Thoracic aorta (tissue), 2 donors: Measurements from ENCODE around the gene TIMP2. TPM values are rescaled to one million over a fixed set of nuclear protein-coding genes. Genes with fewer than 3 reads are reported as not detected.

Source experiments
- ATAC-seq: fragments of 150-250 bp; one replicate; pipeline ENCODE4 v1.8.0; 2017; ENCODE audit warnings: low read depth; ENCODE audit not compliant: insufficient number of reproducible peaks, low FRiP score
- DNase-seq: peaks from one replicate; pipeline ENCODE4 v3.0.0-alpha.2; 2020; ENCODE audit warnings: low spot score
- H3K27ac ChIP-seq, 2 donors: fragments of 200-600 bp; sonication (generic); 1 replicate in 1 of 2; 2 replicates in 1 of 2; pipeline ENCODE4 v1.5.1; 2016; ENCODE audit warnings: mild to moderate bottlenecking in 2 of 2, moderate library complexity in 2 of 2
- H3K27me3 ChIP-seq: fragments of 200-600 bp; sonication (generic); replicated peaks from 2 replicates; pipeline ENCODE4 v1.6.0; 2016; ENCODE audit warnings: mild to moderate bottlenecking; ENCODE audit not compliant: insufficient read depth
- H3K36me3 ChIP-seq: fragments of 200-600 bp; sonication (generic); one replicate; pipeline ENCODE4 v1.5.1; 2016
- H3K4me1 ChIP-seq, 2 donors: fragments of 200-600 bp; sonication (generic); 1 replicate in 1 of 2; 2 replicates in 1 of 2; pipeline versions ENCODE4 v1.5.1 to v1.6.0; 2016; ENCODE audit warnings: low read depth in 2 of 2, mild to moderate bottlenecking in 1 of 2; ENCODE audit not compliant: control insufficient read depth in 1 of 2
- H3K4me3 ChIP-seq: fragments of 200-600 bp; sonication (generic); 2 replicates; pipeline ENCODE4 v1.5.1; 2016; ENCODE audit warnings: mild to moderate bottlenecking
- H3K9me3 ChIP-seq: fragments of 200-600 bp; sonication (generic); 2 replicates; pipeline ENCODE4 v1.5.1; 2016
- CTCF ChIP-seq: fragments of 200-600 bp; sonication (generic); IDR thresholded peaks from one replicate; pipeline ENCODE4 v1.5.1; 2019; ENCODE audit warnings: antibody characterized with exemption
- total RNA-seq, 2 donors: library from RNA; depleted of rRNA; stranded (reverse); fragments of >200 nt; gene quantifications; one replicate each; pipeline versions ENCODE4 v1.1.0 to v1.2.3, GENCODE V29; 2016

The TIMP2 gene
- total RNA-seq, 2 donors from 2014 or later = 475 to 619 TPM

GRCh38 chr17:78896091-78896833 lies 28.9 kb downstream of the TIMP2 start:
- H3K4me1 ChIP-seq = peaks cover 67 to 91% of the 10 kb centered on the region in 2 donors
- H3K27ac ChIP-seq = peak overlapping the region; percentile 36 to 65
- TF ChIP-seq CTCF = no peak
- peak overlapping the region; percentile 38 for H3K4me3 ChIP-seq
- H3K9me3 ChIP-seq = no peaks in the 10 kb centered on the region
- H3K36me3 ChIP-seq = peaks cover 18% of the 10 kb centered on the region
- no peak for DNase-seq
- no peaks in the 10 kb centered on the region for H3K27me3 ChIP-seq
- no peak for ATAC-seq

GRCh38 chr17:78895322-78895721 lies 29.9 kb downstream of the TIMP2 start:
- H3K4me1 ChIP-seq = peaks cover 72 to 93% of the 10 kb centered on the region in 2 donors

GRCh38 chr17:78893684-78894083 lies 31.5 kb downstream of the TIMP2 start:
- TF ChIP-seq CTCF = no peak
- Histone ChIP-seq H3K36me3 (peaks cover 13% of the 10 kb centered on the region), H3K27me3 (no peaks in the 10 kb centered on the region), H3K9me3 (no peaks in the 10 kb centered on the region), H3K4me3 (no peak overlapping the region), H3K4me1 (peaks cover 74 to 92% of the 10 kb centered on the region in 2 donors), H3K27ac (no peak overlapping the region)
- ATAC-seq (no peak), DNase-seq (no peak)

More at GRCh38 chr17:78895322-78895721, 29.9 kb downstream of the TIMP2 start:
- no peaks in the 10 kb centered on the region for H3K9me3 ChIP-seq
- ATAC-seq (no peak), DNase-seq (no peak)
- peaks cover 12% of the 10 kb centered on the region for H3K36me3 ChIP-seq
- H3K27me3 ChIP-seq = no peaks in the 10 kb centered on the region
- peak overlapping the region; percentile 26 for H3K4me3 ChIP-seq
- H3K27ac ChIP-seq = peak overlapping the region; percentile 36 to 65
- TF ChIP-seq CTCF = no peak

GRCh38 chr17:78892936-78893379 lies 32.2 kb downstream of the TIMP2 start:
- Histone ChIP-seq H3K27ac (no peak overlapping the region), H3K36me3 (peaks cover 13% of the 10 kb centered on the region), H3K9me3 (no peaks in the 10 kb centered on the region), H3K27me3 (no peaks in the 10 kb centered on the region), H3K4me1 (peaks cover 69 to 85% of the 10 kb centered on the region in 2 donors), H3K4me3 (no peak overlapping the region)
- no peak for TF ChIP-seq CTCF
- no peak for DNase-seq
- ATAC-seq = no peak

- no peaks in the 10 kb centered on the region for H3K27me3 ChIP-seq
- H3K27ac ChIP-seq = no peak overlapping the region
- DNase-seq (no peak), ATAC-seq (no peak)
- TF ChIP-seq CTCF = no peak
- peaks cover 13% of the 10 kb centered on the region for H3K36me3 ChIP-seq
- H3K9me3 ChIP-seq = no peaks in the 10 kb centered on the region
- H3K4me3 ChIP-seq = no peak overlapping the region
- peaks cover 67 to 80% of the 10 kb centered on the region in 2 donors for H3K4me1 ChIP-seq
Measured at GRCh38 chr17:78892520-78892919, 32.7 kb downstream of the TIMP2 start.
